Ishikawa (cell line): ENCODE measurements around the gene RELN.

Experiments
- CEBPB ChIP-seq: IDR thresholded peaks from 2 replicates; pipeline ENCODE4 v1.6.1; 2012
- CREB1 ChIP-seq: IDR thresholded peaks from 2 replicates; pipeline ENCODE4 v1.6.1; 2012; ENCODE audit warnings: low read depth
- EGR1 ChIP-seq: IDR thresholded peaks from 2 replicates; pipeline ENCODE4 v1.6.1; 2012
- EP300 ChIP-seq: IDR thresholded peaks from 2 replicates; pipeline ENCODE4 v1.6.1; 2012; ENCODE audit warnings: borderline replicate concordance
- FOXM1 ChIP-seq: IDR thresholded peaks from 2 replicates; pipeline ENCODE4 v1.6.1; 2012; ENCODE audit warnings: low read depth, borderline replicate concordance
- MAX ChIP-seq: IDR thresholded peaks from 2 replicates; pipeline ENCODE4 v1.6.1; 2012
- NFIC ChIP-seq: IDR thresholded peaks from 2 replicates; pipeline ENCODE4 v1.6.1; 2012
- RAD21 ChIP-seq: IDR thresholded peaks from 2 replicates; pipeline ENCODE4 v1.6.1; 2012; ENCODE audit warnings: low read depth
- TAF1 ChIP-seq: IDR thresholded peaks from 2 replicates; pipeline ENCODE4 v1.6.1; 2012; ENCODE audit warnings: low read depth, mild to moderate bottlenecking
- TCF12 ChIP-seq: IDR thresholded peaks from 2 replicates; pipeline ENCODE4 v1.6.1; 2012; ENCODE audit warnings: low read depth
- TEAD4 ChIP-seq: IDR thresholded peaks from 2 replicates; pipeline ENCODE4 v1.6.1; 2012
- USF1 ChIP-seq: IDR thresholded peaks from 2 replicates; pipeline ENCODE4 v1.6.1; 2012
- YY1 ChIP-seq: IDR thresholded peaks from 2 replicates; pipeline ENCODE4 v1.6.1; 2012; ENCODE audit warnings: low read depth
- ZBTB7A ChIP-seq: IDR thresholded peaks from 2 replicates; pipeline ENCODE4 v1.6.1; 2012; ENCODE audit warnings: low read depth
- TF ChIP-seq, protein P1 (sequence below): IDR thresholded peaks from 2 replicates; pipeline ENCODE4 v1.6.1; 2012; ENCODE audit warnings: low read depth, mild to moderate bottlenecking

RELN gene

GRCh38 chr7:103949374-103949773 is 40.1 kb downstream of the RELN start:
- TF ChIP-seq MAX (no peak), TEAD4 (no peak), EGR1 (no peak), CREB1 (no peak)

DNA sequence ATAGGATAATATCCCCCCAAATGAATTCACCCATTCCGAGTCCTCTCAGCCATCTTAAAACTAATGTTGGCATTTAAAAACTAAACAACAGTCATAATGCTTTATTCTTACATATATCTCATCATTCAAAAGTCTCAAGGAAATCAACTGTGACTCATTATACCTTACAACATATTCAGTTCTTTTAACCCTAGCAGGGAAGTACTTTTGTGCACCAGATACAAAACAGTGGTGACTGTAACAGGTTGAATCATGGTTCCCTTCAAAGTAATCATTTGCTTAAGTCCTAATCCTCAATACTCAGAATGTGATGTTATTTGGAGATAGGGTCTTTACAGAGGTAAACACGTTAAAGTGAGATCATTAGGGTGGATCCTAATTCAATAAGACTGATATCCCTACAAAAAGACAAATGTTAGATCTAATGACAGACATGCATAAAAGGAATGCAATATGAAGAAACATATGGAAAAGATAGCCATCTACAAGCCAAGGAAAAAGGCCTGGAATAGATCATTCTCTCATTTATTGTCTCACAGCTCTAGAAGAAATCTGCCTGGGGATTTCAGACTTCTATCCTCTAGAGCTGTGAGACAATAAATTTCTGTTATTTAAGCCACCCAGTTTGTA is 42.3 kb downstream of the RELN start:
- TF ChIP-seq, protein P1, sequence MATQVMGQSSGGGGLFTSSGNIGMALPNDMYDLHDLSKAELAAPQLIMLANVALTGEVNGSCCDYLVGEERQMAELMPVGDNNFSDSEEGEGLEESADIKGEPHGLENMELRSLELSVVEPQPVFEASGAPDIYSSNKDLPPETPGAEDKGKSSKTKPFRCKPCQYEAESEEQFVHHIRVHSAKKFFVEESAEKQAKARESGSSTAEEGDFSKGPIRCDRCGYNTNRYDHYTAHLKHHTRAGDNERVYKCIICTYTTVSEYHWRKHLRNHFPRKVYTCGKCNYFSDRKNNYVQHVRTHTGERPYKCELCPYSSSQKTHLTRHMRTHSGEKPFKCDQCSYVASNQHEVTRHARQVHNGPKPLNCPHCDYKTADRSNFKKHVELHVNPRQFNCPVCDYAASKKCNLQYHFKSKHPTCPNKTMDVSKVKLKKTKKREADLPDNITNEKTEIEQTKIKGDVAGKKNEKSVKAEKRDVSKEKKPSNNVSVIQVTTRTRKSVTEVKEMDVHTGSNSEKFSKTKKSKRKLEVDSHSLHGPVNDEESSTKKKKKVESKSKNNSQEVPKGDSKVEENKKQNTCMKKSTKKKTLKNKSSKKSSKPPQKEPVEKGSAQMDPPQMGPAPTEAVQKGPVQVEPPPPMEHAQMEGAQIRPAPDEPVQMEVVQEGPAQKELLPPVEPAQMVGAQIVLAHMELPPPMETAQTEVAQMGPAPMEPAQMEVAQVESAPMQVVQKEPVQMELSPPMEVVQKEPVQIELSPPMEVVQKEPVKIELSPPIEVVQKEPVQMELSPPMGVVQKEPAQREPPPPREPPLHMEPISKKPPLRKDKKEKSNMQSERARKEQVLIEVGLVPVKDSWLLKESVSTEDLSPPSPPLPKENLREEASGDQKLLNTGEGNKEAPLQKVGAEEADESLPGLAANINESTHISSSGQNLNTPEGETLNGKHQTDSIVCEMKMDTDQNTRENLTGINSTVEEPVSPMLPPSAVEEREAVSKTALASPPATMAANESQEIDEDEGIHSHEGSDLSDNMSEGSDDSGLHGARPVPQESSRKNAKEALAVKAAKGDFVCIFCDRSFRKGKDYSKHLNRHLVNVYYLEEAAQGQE, result no peak
- TF ChIP-seq MAX (no peak), NFIC (no peak), CEBPB (no peak), RAD21 (no peak), EGR1 (no peak), EP300 (no peak), TEAD4 (no peak), YY1 (no peak), ZBTB7A (no peak), TAF1 (no peak), FOXM1 (no peak), TCF12 (no peak), USF1 (no peak), CREB1 (no peak)

GRCh38 chr7:103944230-103944900 is 45.1 kb downstream of the RELN start:
- TF ChIP-seq RAD21 (no peak), CEBPB (no peak), TAF1 (no peak), MAX (no peak), USF1 (no peak), TCF12 (no peak), EGR1 (no peak), TEAD4 (no peak), CREB1 (no peak), FOXM1 (no peak), YY1 (no peak), NFIC (no peak), EP300 (no peak), ZBTB7A (no peak)
- TF ChIP-seq, protein P1, result no peak

- no peak for TF ChIP-seq EP300
- TF ChIP-seq YY1, result no peak
- no peak for TF ChIP-seq ZBTB7A
- TF ChIP-seq RAD21, result no peak
- TF ChIP-seq CEBPB, result no peak
Observed at GRCh38 chr7:103941976-103942375, 47.5 kb downstream of the RELN start.

- no peak for TF ChIP-seq EGR1
- no peak for TF ChIP-seq MAX
- no peak for TF ChIP-seq EP300
- no peak for TF ChIP-seq ZBTB7A
- no peak for TF ChIP-seq TAF1
- TF ChIP-seq YY1, result no peak
Observed at GRCh38 chr7:103940382-103941268, 48.8 kb downstream of the RELN start.
